Lung (tissue), 13 donors: ENCODE data around the gene NTM. TPM values are rescaled to one million over a fixed set of nuclear protein-coding genes. Genes with fewer than 3 reads are reported as not detected.

Source experiments
- ATAC-seq: fragments of 200-7000 bp; cut with Tn5 transposase; one replicate; pipeline ENCODE4 v1.9.1; 2020; ENCODE audit warnings: moderate number of reproducible peaks; ENCODE audit not compliant: insufficient read depth, low FRiP score
- DNase-seq, 3 donors: peaks; one replicate each; pipeline ENCODE4 v3.0.0-alpha.2; 2013 to 2017
- H3K27ac ChIP-seq, 2 donors: one replicate each; pipeline ENCODE4 v1.5.1; 2013; ENCODE audit warnings: mild to moderate bottlenecking in 2 of 2, moderate library complexity in 2 of 2, control low read depth in 1 of 2, inconsistent platforms in 1 of 2, low read depth in 1 of 2, low read length in 1 of 2
- H3K27me3 ChIP-seq, 3 donors: one replicate each; pipeline ENCODE4 v1.5.1; 2013; ENCODE audit warnings: low read length in 2 of 3; ENCODE audit not compliant: control insufficient read depth in 3 of 3, insufficient read depth in 3 of 3
- H3K36me3 ChIP-seq, 4 donors: one replicate each; pipeline ENCODE4 v1.5.1; 2013; ENCODE audit warnings: low read length in 4 of 4, mild to moderate bottlenecking in 1 of 4, moderate library complexity in 1 of 4; ENCODE audit not compliant: control insufficient read depth in 4 of 4, insufficient read depth in 4 of 4
- H3K4me1 ChIP-seq, 5 donors: one replicate each; pipeline ENCODE4 v1.5.1; 2013; ENCODE audit warnings: low read length in 5 of 5, mild to moderate bottlenecking in 2 of 5, moderate library complexity in 1 of 5; ENCODE audit not compliant: control insufficient read depth in 5 of 5, insufficient read depth in 5 of 5
- H3K4me3 ChIP-seq: one replicate; pipeline ENCODE4 v1.5.1; 2013; ENCODE audit warnings: mild to moderate bottlenecking, control low read depth, moderate library complexity
- H3K9ac ChIP-seq, 2 donors: one replicate each; pipeline ENCODE4 v1.5.1; 2013; ENCODE audit warnings: low read length in 2 of 2, control low read depth in 1 of 2; ENCODE audit not compliant: insufficient read depth in 1 of 2
- H3K9me3 ChIP-seq, 4 donors: one replicate each; pipeline ENCODE4 v1.5.1; 2013; ENCODE audit warnings: low read length in 3 of 4, mild to moderate bottlenecking in 1 of 4, moderate library complexity in 1 of 4; ENCODE audit not compliant: control insufficient read depth in 4 of 4, insufficient read depth in 3 of 4
- WGBS, 2 donors: extraction: QIAGEN DNeasy Blood & Tissue Kit; methylation state at CpG; one replicate each; pipeline ENCODE4 v1.1.7; 2013; 5-methylcytosine and 5-hydroxymethylcytosine counted together
- polyA plus RNA-seq, 2 donors: library from polyadenylated mRNA; stranded (reverse); fragments of 200-250 nt; gene quantifications; one replicate each; pipeline ENCODE4 v1.2.1, GENCODE V29; 2013
- small RNA-seq: library from RNA; depleted of rRNA; stranded (forward); fragments of <200 nt; gene quantifications from one replicate; pipeline ENCODE3, GENCODE V24; 2014; ENCODE audit warnings: low replicate concordance
- total RNA-seq, 2 donors: library from RNA; depleted of rRNA in 1 of 2; stranded (reverse); fragments of >200 nt in 1 of 2; gene quantifications; one replicate each; pipeline ENCODE4 v1.2.1, GENCODE V29; 2014 to 2021
- TF ChIP-seq, protein P1 (sequence below): IDR thresholded peaks from 2 replicates; pipeline ENCODE4 v1.5.1; 2012; ENCODE audit warnings: mild to moderate bottlenecking; ENCODE audit errors: control extremely low read depth, extremely low read depth
- donor health status: control.
- donor health status: control.
- donor health status: Bipolar disorder and iron deficiency.
- donor health status: healthy.
- donor health status: DM: yes; HTN: yes; CAD: no.

The NTM gene
- total and polyA plus RNA-seq, 4 donors, result 0.39 to 30.9 (median 7.2) TPM

DNA sequence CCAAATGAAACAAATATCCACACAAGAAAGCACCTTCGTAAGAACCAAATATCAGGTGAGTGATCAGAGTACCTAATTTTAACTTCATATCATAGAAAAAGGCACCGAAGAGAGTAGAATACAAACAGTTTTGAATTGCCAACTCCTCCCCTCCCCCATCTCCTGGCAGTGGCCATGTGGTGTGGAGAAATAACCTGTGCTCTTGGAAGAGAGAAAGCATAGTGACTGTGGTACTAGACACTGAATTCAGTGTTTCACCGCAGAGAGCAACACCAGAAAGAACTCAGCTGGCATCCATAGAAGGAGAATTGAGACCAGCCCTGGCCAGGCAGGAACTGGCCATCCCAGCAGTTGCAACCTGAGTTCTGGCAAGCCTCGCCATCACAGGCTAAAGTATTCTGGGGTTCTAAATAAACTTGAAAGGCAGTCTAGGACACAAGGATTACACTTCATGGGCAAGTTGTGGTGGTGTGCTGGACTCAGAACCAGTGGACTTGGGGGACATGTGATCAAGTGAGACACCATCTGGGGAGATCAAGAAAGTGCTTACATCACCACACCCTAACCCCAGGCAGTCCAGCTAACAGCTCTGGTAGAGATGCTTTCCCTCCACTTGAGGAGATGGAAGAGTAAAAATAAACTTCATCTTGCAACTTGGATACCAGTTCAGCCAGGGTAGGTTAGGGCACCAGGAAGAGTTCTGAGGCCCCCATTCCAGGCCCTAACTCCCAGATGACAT lies 1003.2 kb downstream of the NTM start:
- no peaks in the 10 kb centered on the region for H3K27me3 ChIP-seq
- WGBS, 2 donors, result 90 to 91% methylated on average over 4 of the region's 4 CpGs
- H3K9me3 ChIP-seq, result peaks cover 0 to 3% (median 0%) of the 10 kb centered on the region in 4 donors
- TF ChIP-seq, protein P1, sequence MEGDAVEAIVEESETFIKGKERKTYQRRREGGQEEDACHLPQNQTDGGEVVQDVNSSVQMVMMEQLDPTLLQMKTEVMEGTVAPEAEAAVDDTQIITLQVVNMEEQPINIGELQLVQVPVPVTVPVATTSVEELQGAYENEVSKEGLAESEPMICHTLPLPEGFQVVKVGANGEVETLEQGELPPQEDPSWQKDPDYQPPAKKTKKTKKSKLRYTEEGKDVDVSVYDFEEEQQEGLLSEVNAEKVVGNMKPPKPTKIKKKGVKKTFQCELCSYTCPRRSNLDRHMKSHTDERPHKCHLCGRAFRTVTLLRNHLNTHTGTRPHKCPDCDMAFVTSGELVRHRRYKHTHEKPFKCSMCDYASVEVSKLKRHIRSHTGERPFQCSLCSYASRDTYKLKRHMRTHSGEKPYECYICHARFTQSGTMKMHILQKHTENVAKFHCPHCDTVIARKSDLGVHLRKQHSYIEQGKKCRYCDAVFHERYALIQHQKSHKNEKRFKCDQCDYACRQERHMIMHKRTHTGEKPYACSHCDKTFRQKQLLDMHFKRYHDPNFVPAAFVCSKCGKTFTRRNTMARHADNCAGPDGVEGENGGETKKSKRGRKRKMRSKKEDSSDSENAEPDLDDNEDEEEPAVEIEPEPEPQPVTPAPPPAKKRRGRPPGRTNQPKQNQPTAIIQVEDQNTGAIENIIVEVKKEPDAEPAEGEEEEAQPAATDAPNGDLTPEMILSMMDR, result no peak
- no peak overlapping the region for H3K4me3 ChIP-seq
- H3K9ac ChIP-seq, result no peak overlapping the region
- DNase-seq, result no peak
- H3K27ac ChIP-seq, result no peak overlapping the region
- no peaks in the 10 kb centered on the region for H3K4me1 ChIP-seq
- H3K36me3 ChIP-seq, result no peaks in the 10 kb centered on the region
- ATAC-seq, result no peak

DNA sequence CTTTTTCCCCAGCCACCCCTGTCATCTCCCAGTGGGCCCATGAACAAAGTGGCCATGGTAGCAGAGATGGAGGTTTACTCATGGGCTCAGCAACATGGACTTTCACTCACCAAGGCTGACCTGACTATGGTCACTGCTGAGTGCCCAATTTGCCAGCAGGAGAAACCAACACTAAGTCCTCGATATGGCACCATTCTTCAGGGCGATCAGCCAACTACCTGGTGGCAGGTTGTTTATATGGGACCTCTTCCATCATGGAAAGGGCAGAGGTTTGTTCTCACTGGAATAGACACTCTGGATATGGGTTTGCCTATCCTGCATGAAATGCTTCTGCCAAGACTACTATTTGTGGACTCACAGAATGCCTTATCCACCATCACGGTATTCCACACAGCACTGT lies 1009.1 kb downstream of the NTM start:
- H3K36me3 ChIP-seq, result no peaks in the 10 kb centered on the region
- H3K4me1 ChIP-seq, result no peaks in the 10 kb centered on the region
- no peak overlapping the region for H3K9ac ChIP-seq
- peaks cover 0 to 12% (median 0%) of the 10 kb centered on the region in 4 donors for H3K9me3 ChIP-seq
- H3K27ac ChIP-seq, result no peak overlapping the region
- H3K27me3 ChIP-seq, result no peaks in the 10 kb centered on the region
- ATAC-seq, result no peak
- TF ChIP-seq, protein P1, result no peak
- DNase-seq, result no peak
- H3K4me3 ChIP-seq, result no peak overlapping the region
- WGBS, 2 donors, result 93 to 94% methylated on average over 3 of the region's 3 CpGs

Small RNA genes within 50 kb of the gene (small RNA-seq; reads per million reads assigned to genes)
- not detected for gene RNU6ATAC12P
